Stomach (tissue), 4 donors: Measurements from ENCODE around the gene KRTAP10-2.

ENCODE experiments used
- EP300 ChIP-seq: sonication (generic); formaldehyde crosslinking; IDR thresholded peaks from one replicate; pipeline ENCODE4 v1.6.1; 2017; ENCODE audit warnings: antibody characterized with exemption
- TF ChIP-seq, protein P1 (sequence below), 7 experiments: fragments of 450-650 bp in 4 of 7; fragments of 200-600 bp in 3 of 7; sonication (generic) in 3 of 7; IDR thresholded peaks; one replicate each; pipeline ENCODE4 v1.5.1; 2016 to 2019; ENCODE audit warnings: antibody characterized with exemption in 7 of 7, control low read depth in 2 of 7, mild to moderate bottlenecking in 1 of 7

DNA sequence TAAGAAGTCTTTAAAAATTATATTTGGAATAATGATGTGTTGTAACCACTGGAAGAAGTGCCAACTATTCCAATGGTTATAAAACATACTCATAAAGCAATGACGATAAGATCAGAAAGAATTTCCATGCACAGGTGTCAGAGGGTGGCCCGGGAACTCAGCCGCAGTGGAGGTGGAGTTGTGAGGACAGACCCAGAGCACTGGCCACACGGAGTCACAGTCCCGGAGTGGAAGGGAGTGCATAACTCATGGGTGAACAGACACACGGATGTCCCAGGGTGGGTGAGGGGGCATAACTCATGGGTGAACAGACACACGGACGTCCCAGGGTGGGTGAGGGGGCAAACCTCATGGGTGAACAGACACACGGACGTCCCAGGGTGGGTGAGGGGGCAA lies 24.7 kb upstream of the KRTAP10-2 start:
- TF ChIP-seq, protein P1, sequence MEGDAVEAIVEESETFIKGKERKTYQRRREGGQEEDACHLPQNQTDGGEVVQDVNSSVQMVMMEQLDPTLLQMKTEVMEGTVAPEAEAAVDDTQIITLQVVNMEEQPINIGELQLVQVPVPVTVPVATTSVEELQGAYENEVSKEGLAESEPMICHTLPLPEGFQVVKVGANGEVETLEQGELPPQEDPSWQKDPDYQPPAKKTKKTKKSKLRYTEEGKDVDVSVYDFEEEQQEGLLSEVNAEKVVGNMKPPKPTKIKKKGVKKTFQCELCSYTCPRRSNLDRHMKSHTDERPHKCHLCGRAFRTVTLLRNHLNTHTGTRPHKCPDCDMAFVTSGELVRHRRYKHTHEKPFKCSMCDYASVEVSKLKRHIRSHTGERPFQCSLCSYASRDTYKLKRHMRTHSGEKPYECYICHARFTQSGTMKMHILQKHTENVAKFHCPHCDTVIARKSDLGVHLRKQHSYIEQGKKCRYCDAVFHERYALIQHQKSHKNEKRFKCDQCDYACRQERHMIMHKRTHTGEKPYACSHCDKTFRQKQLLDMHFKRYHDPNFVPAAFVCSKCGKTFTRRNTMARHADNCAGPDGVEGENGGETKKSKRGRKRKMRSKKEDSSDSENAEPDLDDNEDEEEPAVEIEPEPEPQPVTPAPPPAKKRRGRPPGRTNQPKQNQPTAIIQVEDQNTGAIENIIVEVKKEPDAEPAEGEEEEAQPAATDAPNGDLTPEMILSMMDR (IDR thresholded peaks at IDR 0.05): no peak
- TF ChIP-seq EP300: no peak
